SK-N-MC (cell line): ENCODE data around the gene LEMD1.

Source experiments
- EZH2 ChIP-seq: fragments of 200-600 bp; sonication (generic); IDR thresholded peaks from one replicate; pipeline ENCODE4 v1.6.1; 2017; ENCODE audit warnings: antibody characterized with exemption
- FOXP2 ChIP-seq: optimal IDR thresholded peaks from 2 replicates; pipeline ENCODE3; 2011; ENCODE audit warnings: mild to moderate bottlenecking, moderate library complexity; ENCODE audit not compliant: insufficient read depth; ENCODE audit errors: extremely low read length, control extremely low read depth
- POLR2AphosphoS5 ChIP-seq: IDR thresholded peaks from 2 replicates; pipeline ENCODE4 v1.6.1; 2012; ENCODE audit warnings: mild to moderate bottlenecking, low read depth, low read length, borderline replicate concordance

GRCh38 chr1:205440476-205441317, 18.8 kb upstream of the LEMD1 start:
- TF ChIP-seq POLR2AphosphoS5 (no peak), EZH2 (no peak), FOXP2 (no peak)
